Neutrophil (primary cell): ENCODE data around the gene ATP2A2.
"Not testable (repeated sequence)": the region's sequence is repeated elsewhere in the genome, so short reads cannot be mapped to it uniquely, and the experiment has no call there.

Experiments
- H3K27ac ChIP-seq: fragments of 200-600 bp; sonication (generic); 2 replicates; pipeline ENCODE4 v1.5.1; 2016; ENCODE audit warnings: mild to moderate bottlenecking, moderate library complexity
- H3K27me3 ChIP-seq: fragments of 200-600 bp; sonication (generic); 2 replicates; pipeline ENCODE4 v1.6.0; 2016; ENCODE audit warnings: mild to moderate bottlenecking
- H3K36me3 ChIP-seq: fragments of 200-600 bp; sonication (generic); 2 replicates; pipeline ENCODE4 v1.5.1; 2017
- H3K4me1 ChIP-seq, 2 experiments: fragments of 200-600 bp in 1 of 2; sonication (generic) in 1 of 2; 1 replicate in 1 of 2; 2 replicates in 1 of 2; pipeline versions ENCODE4 v1.5.1 to v1.6.1; 2013 to 2016; ENCODE audit warnings: low read depth in 1 of 2, low read length in 1 of 2, mild to moderate bottlenecking in 1 of 2, moderate library complexity in 1 of 2; ENCODE audit not compliant: control insufficient read depth in 1 of 2, insufficient read depth in 1 of 2
- H3K4me3 ChIP-seq, 2 experiments: fragments of 200-600 bp in 1 of 2; sonication (generic) in 1 of 2; 1 replicate in 1 of 2; 2 replicates in 1 of 2; pipeline ENCODE4 v1.5.1; 2013 to 2016; ENCODE audit warnings: low read depth in 1 of 2, low read length in 1 of 2, mild to moderate bottlenecking in 1 of 2, moderate library complexity in 1 of 2
- H3K9me3 ChIP-seq: fragments of 200-600 bp; sonication (generic); 2 replicates; pipeline ENCODE4 v1.5.1; 2016
- TF ChIP-seq, protein P1 (sequence below): fragments of 200-600 bp; sonication (generic); IDR thresholded peaks from 2 replicates; pipeline ENCODE4 v1.5.1; 2016; ENCODE audit warnings: antibody characterized with exemption

Gene ATP2A2

GRCh38 chr12:110333201-110333600 lies 52.2 kb downstream of the ATP2A2 start:
- TF ChIP-seq, protein P1, sequence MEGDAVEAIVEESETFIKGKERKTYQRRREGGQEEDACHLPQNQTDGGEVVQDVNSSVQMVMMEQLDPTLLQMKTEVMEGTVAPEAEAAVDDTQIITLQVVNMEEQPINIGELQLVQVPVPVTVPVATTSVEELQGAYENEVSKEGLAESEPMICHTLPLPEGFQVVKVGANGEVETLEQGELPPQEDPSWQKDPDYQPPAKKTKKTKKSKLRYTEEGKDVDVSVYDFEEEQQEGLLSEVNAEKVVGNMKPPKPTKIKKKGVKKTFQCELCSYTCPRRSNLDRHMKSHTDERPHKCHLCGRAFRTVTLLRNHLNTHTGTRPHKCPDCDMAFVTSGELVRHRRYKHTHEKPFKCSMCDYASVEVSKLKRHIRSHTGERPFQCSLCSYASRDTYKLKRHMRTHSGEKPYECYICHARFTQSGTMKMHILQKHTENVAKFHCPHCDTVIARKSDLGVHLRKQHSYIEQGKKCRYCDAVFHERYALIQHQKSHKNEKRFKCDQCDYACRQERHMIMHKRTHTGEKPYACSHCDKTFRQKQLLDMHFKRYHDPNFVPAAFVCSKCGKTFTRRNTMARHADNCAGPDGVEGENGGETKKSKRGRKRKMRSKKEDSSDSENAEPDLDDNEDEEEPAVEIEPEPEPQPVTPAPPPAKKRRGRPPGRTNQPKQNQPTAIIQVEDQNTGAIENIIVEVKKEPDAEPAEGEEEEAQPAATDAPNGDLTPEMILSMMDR: no peak
- no peaks in the 10 kb centered on the region for H3K27me3 ChIP-seq
- no peak overlapping the region for H3K4me3 ChIP-seq
- H3K4me1 ChIP-seq: peaks cover 6 to 7% of the 10 kb centered on the region in 2 experiments
- H3K9me3 ChIP-seq: no peaks in the 10 kb centered on the region
- H3K36me3 ChIP-seq: peaks cover 76% of the 10 kb centered on the region
- no peak overlapping the region for H3K27ac ChIP-seq

DNA sequence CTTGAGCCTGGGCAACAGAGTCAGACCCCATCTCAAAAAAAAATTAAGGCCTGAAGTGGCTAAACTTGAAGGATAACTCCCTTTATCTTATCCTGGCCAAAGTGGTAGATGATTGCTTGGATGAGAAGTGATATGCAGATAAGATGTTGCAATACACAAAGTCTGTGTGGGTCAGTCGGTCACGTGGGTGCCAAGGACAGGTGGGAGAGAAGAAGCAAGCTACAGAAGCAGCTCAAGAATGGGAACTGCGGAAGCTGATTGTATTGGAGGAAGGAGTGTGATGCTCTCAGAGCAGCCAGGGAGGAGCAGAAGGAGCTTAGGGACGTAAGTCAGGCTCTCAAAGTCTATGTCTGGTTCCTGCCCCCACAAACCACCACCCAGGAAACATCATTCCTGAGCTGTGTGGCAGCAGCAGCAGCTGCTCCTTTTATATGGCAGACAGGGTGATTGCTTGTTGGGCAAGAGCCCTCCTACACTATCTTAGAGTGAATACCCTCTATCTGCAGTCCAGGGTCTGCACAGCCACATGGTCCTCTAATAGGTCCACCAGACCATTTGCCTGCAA lies 54.5 kb downstream of the ATP2A2 start:
- no peak overlapping the region for H3K27ac ChIP-seq
- H3K27me3 ChIP-seq: no peaks in the 10 kb centered on the region
- peaks cover 2% of the 10 kb centered on the region in 2 experiments for H3K4me1 ChIP-seq
- no peaks in the 10 kb centered on the region for H3K9me3 ChIP-seq
- TF ChIP-seq, protein P1: no peak
- H3K36me3 ChIP-seq: peaks cover 85% of the 10 kb centered on the region
- no peak overlapping the region for H3K4me3 ChIP-seq

DNA sequence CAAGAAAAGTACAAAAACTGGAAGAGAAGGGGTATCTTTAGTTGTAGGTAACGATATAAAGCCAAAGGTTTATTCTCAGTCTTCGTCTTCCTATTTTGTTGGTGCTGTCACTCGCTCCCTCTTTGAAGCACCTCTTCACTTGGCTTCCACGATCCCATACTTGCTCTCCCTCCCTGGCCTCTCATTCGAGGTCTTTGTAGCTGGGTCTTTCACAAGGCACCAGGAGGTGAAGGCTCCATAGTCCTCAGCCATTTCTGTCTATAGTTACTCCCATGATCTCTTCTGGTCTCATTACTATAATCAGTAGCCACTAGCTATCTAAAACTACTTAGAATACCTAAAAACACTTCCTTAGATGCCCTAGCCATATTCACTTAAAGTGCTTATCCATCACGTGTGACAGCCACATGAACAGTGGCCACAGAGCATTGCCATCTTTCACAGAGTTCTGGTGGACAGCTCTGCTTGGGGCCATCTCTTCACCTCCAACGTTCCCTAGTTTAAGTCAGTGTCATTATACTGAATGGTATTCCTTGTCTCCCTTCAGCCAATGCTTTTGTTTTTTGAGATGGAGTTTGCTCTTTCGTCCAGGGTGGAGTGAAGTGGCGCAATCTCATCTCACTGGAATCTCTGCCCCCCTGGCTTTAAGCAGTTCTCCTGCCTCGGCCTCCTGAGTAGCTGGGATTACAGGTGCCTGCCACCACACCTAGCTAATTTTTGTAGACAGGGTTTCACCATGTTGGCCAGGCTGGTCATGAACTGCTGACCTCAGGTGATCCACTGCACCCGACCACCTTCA lies 57.1 kb downstream of the ATP2A2 start:
- Histone ChIP-seq H3K27ac (no peak overlapping the region), H3K4me3 (no peak overlapping the region), H3K27me3 (no peaks in the 10 kb centered on the region), H3K4me1 (no peaks in the 10 kb centered on the region), H3K9me3 (no peaks in the 10 kb centered on the region), H3K36me3 (peaks cover 99% of the 10 kb centered on the region)
- TF ChIP-seq, protein P1: no peak

- Histone ChIP-seq H3K27me3 (no peaks in the 10 kb centered on the region), H3K27ac (no peak overlapping the region), H3K9me3 (no peaks in the 10 kb centered on the region), H3K4me1 (no peaks in the 10 kb centered on the region), H3K4me3 (no peak overlapping the region), H3K36me3 (peaks cover 99% of the 10 kb centered on the region)
- TF ChIP-seq, protein P1: no peak
These were observed 57.7 kb downstream of the ATP2A2 start for GRCh38 chr12:110338754-110339153.

GRCh38 chr12:110339184-110339952 lies 58.3 kb downstream of the ATP2A2 start:
- Histone ChIP-seq H3K36me3 (peaks cover 99% of the 10 kb centered on the region), H3K27me3 (no peaks in the 10 kb centered on the region), H3K4me3 (no peak overlapping the region), H3K9me3 (no peaks in the 10 kb centered on the region), H3K4me1 (no peaks in the 10 kb centered on the region), H3K27ac (no peak overlapping the region)
- TF ChIP-seq, protein P1: no peak

GRCh38 chr12:110340261-110340660 lies 59.2 kb downstream of the ATP2A2 start:
- H3K27ac ChIP-seq, H3K4me3 ChIP-seq, H3K4me1 ChIP-seq, H3K9me3 ChIP-seq, H3K27me3 ChIP-seq: not testable (repeated sequence)
- peaks cover 99% of the 10 kb centered on the region for H3K36me3 ChIP-seq
